HG03060 (cell line): Measurements from ENCODE around the gene COL13A1.

Experiments used
- ATAC-seq: cut with Tn5 transposase; IDR thresholded peaks from one replicate; pipeline ENCODE4 v1.9.1; 2021; ENCODE audit warnings: low read depth, moderate number of reproducible peaks; ENCODE audit not compliant: unreplicated experiment

Gene COL13A1

DNA sequence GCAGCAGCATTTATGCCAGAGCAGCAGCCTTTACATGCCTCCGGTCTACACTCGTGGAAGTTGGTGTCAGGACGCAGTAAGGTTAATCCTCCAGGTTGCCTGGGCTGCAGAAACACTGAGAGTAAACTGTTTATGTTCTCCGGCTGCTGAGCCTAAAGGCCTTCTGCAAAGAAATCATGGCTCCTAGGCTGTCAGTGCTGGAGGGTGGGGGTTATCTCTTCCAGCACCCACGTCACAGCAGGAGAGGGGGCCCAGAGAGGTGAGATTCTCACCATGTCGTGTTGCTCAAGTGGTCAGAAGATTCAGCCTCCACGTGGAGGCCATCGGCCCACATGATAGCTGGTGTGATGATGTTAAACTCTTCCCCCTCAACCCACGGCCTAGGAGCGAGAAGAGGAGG lies 41.2 kb downstream of the COL13A1 start:
- no peak for ATAC-seq

DNA sequence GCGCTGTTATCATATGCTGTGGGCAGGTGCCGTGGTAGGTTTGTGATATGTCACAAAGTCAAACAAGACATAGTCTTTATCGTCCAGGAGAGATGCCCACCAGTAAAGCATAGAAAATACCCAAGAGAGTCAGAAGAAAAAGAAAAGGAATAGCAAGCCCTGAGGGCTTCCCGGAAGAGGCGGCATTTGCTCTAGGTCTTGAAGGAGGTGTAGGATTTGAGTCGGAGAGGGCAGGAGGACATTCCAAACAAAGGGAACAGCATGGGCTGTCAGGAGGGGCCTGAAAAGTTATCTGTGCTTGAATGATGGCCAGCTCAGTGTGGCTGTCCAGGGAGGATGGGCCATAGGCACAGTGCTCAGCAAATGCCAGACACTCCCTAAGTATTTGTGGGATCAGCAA lies 42.2 kb downstream of the COL13A1 start:
- ATAC-seq = no peak

GRCh38 chr10:69844698-69845097 lies 43.0 kb downstream of the COL13A1 start:
- no peak for ATAC-seq

DNA sequence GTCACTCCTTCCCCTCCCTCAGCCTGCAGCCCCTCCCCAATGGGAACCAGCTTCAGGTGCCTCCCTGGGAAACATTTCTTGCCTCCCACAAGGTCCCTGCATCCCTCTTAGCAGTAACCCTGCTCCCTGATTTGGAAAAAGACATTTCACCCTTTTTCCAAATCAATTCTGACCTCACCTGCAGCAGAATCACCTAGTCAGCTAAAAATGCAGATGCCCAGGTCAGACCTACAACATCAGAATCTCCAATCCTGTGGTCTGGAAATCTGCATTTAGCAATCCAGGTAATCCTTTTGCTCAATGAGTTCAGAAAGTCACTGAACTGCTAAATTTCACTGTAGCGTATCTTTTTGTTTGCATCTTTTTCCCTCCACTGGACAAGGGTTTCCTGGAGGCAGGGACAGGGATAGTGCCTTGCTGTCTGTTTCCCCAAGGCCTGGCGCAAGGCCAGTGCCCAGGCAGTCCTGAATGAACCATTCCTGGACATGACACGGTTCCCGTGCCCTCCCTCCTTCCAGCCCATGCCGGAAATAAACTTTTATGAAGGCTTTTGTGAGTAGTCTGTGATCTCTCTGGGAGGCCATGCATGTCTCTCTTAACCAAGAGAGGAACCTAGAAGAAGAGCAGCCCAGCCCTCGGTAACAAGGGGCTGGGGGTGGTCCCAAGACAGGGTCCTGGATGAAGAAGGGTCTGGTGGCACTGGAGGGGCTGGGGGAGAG lies 44.0 kb downstream of the COL13A1 start:
- ATAC-seq = no peak

- ATAC-seq = no peak
These were observed 44.7 kb downstream of the COL13A1 start for GRCh38 chr10:69846293-69846921.

DNA sequence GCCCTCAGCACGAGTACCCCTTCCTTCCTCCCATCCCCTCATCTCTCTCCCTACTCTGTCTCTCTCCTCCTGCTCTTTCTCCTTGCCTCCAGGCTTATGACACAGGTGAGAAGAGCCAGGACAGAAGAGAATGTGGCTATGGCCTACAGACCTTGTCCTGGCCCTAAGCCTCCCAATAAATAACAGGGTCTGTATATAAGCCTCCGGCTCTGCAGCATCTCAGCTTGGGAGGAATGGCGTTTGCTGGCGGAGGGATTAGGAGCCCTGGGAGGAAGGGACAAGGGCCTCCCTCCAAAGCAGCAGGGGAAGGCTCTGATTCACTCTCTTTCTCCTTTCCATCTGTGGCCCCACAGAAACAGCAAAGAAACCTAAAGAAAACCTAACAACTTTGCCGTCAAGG lies 45.8 kb downstream of the COL13A1 start:
- ATAC-seq = no peak

GRCh38 chr10:69847883-69848282 lies 46.2 kb downstream of the COL13A1 start:
- ATAC-seq = no peak

- ATAC-seq = no peak
These were observed 46.7 kb downstream of the COL13A1 start for GRCh38 chr10:69848454-69848853.

DNA sequence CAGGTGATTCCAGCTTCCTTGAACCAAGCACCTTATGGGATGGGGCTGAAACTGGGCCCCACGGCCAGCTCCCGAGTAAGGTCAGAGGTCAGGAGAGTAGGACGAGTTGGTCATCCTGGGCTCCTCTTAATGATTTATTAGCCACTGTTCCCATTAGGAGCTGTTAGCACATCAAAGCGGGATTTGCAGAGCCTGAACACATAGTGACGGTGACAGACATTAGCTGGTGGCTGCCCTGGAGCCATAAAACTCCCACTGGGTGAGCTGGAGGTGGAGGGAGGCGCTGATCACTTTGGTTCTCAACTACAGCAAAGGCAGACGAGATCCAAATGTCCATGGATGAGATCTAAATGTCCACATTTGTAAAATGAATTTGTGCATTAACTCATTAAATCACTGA lies 48.1 kb downstream of the COL13A1 start:
- no peak for ATAC-seq

DNA sequence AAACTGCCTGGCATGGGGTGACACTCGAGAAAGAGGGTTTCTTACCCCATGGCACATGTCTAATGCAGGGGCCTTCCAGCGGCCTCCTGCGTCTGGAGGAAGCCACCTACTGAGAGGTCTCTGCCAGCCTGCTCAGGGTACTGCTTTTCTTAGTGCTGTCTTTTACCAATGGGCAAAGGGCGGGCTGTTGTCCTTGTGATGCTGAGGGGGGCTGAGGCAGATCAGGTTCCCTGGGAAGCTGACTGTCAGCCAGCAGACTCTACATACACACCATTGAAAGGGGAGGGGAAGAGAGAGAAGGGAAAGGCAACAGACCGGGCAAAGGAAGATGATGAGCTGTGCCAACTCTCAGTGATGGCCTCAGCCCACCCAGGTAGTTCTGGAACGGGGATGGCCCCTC lies 48.7 kb downstream of the COL13A1 start:
- no peak for ATAC-seq

DNA sequence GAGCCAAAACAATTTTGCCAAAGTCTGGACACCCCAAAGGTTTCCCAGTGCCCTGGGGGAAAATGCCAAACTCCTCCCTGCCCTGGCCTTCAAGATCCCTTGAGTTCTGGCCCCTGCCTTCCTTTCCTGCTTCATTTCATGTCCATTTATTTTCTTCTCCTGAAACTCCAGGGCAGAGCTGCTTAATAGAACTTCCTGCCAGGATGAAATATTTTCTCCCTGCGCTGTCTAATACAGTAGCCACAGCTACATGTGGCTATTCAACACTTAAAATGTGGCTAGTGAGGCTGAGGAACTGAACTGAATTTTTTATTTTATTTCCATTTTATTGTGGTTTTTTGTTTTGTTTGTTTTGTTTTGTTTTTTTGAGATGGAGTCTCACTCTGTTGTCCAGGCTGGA lies 49.6 kb downstream of the COL13A1 start:
- no peak for ATAC-seq

DNA sequence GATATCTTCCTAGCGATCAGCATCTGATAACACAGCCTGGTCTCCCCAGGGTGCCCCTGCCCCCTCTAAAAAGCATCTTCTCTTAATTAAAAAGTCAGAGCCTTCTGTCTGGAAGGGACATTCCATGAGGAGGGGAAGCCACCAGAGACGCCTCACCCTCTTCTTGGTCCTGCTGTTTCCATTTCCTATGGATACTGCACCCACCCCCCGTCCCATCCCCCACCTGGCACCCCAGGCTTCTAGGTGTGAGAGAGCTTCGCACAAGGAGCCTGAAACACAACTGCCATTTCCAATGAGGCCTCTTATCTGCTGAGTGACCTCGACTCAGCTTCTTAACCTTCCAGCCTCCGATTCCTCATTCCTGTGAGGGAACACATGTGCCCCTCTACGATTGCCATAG lies 51.4 kb downstream of the COL13A1 start:
- no peak for ATAC-seq

DNA sequence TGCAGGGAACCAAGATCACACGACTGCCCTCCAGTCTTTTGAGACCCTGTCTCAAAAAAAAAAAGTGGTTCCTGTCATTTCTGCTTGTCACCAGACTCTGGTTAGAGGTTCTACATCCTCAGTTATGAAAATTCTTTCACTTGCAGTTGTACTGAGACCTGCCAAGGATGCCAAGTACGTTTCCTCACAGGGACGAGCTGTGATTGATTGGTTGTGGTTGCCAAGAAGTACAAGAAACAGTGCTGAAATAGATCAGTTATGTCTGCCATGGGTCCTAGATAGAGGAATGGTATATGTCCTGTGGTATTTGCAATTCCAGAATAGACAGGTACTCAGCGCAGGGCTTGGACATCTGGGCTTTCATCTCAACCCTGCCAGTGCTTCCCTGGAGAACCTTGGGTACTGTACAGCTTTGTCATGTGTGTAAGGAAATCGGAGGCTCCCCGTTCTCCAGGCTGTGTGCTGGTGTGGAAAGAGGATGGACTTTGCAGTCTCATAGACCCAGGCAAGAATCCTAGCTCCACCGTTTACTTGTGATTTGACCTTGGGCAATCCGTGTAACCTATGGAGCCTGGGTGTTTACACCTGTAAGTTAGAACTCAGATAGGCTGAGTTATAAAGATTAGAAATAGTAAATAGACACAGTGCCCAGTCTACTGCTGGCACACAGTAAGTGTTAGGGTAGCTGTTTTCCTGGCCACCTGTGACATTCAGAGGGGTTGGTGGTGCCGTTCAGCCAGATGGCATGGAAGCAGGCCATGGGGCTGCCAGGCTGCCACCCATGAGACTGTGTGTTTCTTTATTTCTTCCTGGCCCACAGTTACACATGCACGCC lies 53.0 kb downstream of the COL13A1 start:
- ATAC-seq = no peak

DNA sequence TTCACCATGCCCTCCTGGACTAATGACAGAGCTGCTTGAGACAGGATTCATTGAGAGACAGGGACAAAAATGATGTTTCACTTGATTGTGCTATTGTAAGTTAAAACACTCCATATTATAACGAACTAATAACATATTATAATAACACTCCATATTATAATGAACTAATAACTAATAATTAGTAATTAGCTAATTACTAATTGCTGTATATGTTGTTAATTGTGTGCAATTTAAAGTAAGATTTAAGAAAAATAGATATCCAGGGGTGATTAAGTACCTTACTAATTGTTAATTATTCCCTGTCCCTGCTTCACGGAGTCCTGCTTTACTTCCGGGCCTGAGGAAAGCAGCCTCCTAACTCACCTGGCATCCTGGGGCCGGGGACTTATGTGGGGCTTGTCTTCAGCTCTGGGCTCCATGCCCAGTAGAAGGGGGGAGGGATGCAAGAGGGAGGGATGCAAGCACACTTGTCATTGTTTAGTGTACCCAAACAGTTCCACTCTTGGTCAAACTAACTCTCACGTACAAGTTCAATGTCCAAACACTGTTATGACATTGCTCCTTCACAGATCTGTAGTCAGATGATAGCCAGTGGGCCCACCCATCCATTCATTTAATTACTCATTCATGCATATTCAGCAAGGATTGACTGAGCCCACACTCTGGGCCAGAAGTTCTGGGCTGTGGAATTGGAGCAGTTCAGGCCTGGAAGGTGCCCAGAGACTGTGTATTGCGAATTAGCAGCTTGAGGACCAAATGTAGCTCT lies 53.8 kb downstream of the COL13A1 start:
- no peak for ATAC-seq

- ATAC-seq = no peak
These were observed 55.0 kb downstream of the COL13A1 start for GRCh38 chr10:69856601-69857166.

DNA sequence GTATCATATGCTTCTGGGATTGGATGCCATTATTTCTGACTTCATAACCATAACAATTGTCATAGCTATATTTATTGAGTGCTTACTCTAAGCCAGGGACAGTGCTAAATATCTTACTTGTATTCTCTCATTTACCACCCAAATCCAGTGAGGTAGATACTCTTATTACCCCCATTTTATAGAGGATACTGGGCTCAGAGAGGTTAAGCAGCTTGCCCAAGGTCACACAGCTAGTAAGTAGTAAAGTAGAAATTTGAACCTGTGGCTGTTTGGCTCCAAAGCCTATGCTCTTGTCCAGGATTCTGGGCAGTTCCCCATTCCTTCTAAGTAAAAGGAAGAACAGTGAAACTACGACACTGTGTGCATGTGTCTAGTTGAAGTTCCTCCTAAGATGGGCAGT lies 56.5 kb downstream of the COL13A1 start:
- no peak for ATAC-seq

GRCh38 chr10:69860271-69860670 lies 58.6 kb downstream of the COL13A1 start:
- ATAC-seq = no peak

- no peak for ATAC-seq
These were observed 59.8 kb downstream of the COL13A1 start for GRCh38 chr10:69861251-69862240.

DNA sequence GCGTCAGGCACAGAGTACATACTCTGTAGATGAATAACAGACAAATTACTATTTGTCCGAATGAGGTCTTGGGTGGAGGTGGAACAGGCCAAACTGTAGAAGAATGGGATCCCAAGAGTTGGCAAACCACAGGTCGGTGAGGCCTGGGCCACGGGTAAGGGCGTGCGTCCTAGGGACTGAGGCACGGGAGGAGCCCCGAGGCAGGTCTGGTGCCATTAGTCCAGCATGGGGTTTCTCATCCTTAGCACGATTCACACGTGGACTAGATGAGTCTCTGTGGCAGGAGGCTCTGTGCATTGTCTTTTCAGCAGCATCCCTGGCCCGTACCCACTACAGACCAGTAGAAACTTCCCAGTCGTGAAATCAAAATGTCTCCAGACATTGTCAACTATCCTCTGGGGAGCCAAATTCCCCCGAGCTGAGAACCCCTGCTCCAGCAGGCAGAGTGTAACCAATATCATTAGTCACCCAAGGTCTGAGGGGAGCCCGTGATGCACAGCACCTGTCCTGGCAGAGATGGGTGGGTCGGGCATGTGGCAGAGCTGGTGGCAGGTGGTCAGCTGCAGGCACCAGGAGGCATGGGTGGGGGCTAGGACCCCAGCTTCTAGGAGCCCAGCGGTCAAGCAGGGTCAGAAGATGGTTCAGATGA lies 61.3 kb downstream of the COL13A1 start:
- ATAC-seq = no peak
